VCaP (cell line): Measurements from ENCODE around the gene DNAI1.
"Not testable (repeated sequence)": the region's sequence is repeated elsewhere in the genome, so short reads cannot be mapped to it uniquely, and the experiment has no call there.

Experiments used
- H3K27ac ChIP-seq: fragments of 450-650 bp; 2 replicates; pipeline ENCODE4 v1.5.1; 2017
- TF ChIP-seq, protein P1 (sequence below): fragments of 450-650 bp; conservative IDR thresholded peaks from 2 replicates; pipeline ENCODE4 v1.5.1; 2017; ENCODE audit warnings: mild to moderate bottlenecking, moderate library complexity

Gene DNAI1

DNA sequence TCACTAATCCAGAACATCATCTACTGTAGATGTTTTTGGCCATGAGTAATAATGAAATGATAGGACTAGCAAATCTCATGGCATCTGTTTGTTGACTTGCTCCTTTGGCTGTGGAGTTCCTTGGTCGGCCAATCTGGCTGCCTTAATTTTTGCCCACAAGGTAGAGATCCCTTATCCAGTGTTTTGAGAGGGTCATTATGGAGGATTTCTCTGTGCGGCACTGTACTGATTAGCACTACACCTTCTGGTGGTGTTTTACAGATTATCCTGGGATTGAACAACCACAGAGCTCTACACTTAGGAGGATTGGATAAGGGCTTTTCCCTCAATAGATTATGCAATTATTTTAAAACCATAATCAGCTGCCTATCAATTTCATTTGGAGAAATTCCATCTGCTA is 67.4 kb downstream of the DNAI1 start:
- TF ChIP-seq, protein P1, sequence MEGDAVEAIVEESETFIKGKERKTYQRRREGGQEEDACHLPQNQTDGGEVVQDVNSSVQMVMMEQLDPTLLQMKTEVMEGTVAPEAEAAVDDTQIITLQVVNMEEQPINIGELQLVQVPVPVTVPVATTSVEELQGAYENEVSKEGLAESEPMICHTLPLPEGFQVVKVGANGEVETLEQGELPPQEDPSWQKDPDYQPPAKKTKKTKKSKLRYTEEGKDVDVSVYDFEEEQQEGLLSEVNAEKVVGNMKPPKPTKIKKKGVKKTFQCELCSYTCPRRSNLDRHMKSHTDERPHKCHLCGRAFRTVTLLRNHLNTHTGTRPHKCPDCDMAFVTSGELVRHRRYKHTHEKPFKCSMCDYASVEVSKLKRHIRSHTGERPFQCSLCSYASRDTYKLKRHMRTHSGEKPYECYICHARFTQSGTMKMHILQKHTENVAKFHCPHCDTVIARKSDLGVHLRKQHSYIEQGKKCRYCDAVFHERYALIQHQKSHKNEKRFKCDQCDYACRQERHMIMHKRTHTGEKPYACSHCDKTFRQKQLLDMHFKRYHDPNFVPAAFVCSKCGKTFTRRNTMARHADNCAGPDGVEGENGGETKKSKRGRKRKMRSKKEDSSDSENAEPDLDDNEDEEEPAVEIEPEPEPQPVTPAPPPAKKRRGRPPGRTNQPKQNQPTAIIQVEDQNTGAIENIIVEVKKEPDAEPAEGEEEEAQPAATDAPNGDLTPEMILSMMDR, result no peak
- H3K27ac ChIP-seq, result no peak overlapping the region

DNA sequence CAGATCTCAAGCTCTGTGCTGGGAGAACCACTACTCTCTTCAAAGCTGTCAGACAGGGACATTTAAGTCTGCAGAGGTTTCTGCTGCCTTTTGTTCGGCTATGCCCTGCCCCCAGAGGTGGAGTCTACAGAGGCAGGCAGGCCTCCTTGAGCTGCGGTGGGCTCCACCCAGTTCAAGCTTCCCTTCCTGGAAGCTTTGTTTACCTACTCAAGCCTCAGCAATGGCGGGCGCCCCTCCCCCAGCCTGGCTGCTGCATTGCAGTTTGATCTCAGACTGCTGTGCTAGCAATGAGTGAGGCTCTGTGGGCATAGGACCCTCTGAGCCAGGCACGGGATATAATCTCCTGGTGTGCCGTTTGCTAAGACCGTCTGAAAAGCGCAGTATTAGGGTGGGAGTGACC is 73.4 kb downstream of the DNAI1 start:
- not testable (repeated sequence) for H3K27ac ChIP-seq

DNA sequence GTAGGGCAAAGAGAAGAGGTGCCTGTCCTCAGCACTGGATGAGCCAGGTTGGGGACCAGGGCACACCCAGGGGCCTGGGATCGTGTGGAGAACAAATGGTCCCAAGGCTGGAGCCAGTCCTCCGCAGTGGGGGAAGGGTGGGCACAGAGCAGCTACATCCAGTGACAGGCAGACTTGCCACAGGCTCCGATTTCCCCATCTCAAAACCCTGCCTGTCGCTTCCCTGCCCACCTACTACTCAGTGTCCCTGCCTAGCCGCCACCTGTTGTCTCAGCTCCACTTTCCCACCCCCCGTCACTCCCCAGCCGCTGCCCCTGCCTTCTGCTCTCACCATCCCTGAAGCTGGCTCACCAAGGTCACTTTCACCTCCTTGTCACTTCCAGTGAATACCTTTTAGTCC is 78.1 kb downstream of the DNAI1 start:
- no peak overlapping the region for H3K27ac ChIP-seq
- TF ChIP-seq, protein P1, result no peak

DNA sequence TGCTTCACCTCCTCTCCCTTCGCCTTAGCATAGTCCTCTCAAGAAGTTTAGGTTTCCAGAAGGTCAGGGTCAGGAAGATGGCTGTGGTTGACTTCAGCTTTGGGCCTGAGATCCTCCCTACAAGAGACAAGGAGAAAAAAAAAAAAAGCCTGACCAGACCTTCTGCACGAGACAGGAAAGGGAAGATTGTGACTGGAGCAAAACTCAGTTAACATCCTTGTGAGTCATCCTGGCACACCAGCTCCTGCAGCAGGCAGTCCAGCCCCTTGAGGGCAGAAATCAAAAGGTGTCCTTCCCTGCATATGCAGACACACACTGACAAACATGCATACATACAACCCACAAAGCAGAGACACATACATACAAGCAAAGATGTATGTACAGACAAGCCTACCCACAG is 82.2 kb downstream of the DNAI1 start:
- no peak overlapping the region for H3K27ac ChIP-seq
- TF ChIP-seq, protein P1, result no peak

DNA sequence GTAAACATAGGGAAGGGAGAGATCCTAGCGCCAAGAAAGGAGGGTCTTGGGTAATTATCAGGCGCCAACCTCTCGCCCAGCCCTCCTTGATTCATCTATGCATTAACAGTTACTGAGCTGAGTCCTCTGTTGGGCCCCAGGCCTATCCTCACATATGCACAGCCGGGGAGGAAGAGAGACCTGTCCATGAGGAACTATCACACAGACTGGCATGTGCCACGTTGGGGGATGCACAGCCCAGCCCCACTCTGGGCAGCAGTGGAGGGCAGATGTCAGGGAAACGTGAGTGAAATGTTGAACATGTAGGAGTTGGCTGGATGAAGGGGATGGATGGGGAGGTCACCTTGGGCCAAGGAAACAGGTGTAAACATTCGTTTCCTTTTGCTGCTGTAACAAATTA is 82.9 kb downstream of the DNAI1 start:
- no peak overlapping the region for H3K27ac ChIP-seq
- TF ChIP-seq, protein P1, result no peak

DNA sequence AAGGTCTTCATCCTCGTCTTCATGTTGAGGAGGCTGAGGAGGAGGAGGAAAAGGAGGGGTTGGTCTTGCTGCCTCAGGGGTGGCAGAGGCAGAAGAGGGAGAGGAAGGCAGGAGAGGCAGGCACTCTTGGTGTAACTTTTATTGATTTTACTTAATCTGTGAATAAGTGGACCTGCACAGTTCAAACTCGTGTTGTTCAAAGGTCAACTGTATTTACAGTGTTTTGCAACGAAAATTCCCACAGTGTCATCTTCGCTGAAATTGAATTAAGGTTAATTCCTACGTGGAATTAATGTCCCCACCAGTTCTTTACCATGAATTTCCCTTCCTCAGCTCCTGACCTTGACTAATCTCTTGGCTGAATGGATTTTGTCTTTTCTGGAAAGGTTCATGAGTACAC is 85.4 kb downstream of the DNAI1 start:
- TF ChIP-seq, protein P1, result no peak
- H3K27ac ChIP-seq, result no peak overlapping the region

DNA sequence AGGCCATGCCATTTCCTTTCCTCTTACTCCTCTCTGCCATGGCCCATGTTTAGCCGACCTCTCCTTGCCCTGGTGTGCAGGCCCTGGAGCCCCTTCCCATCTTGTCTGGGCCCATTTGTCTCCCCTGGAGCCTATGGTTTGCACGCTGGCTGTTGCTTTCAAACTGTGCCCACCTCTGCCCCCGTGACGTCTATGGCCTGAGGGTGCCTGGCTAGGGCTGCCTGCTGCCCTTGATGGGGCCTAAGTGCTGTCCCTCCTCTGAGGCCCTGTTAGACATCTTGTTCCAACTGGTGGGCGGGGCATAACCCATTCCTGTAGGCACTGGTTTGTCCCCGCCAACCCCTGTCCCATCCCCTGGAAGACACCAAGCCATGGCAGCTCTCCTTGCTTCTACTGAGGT is 86.9 kb downstream of the DNAI1 start:
- peak overlapping the region; percentile 43; the same call in 1 of the 2 replicates for H3K27ac ChIP-seq
- TF ChIP-seq, protein P1, result no peak

DNA sequence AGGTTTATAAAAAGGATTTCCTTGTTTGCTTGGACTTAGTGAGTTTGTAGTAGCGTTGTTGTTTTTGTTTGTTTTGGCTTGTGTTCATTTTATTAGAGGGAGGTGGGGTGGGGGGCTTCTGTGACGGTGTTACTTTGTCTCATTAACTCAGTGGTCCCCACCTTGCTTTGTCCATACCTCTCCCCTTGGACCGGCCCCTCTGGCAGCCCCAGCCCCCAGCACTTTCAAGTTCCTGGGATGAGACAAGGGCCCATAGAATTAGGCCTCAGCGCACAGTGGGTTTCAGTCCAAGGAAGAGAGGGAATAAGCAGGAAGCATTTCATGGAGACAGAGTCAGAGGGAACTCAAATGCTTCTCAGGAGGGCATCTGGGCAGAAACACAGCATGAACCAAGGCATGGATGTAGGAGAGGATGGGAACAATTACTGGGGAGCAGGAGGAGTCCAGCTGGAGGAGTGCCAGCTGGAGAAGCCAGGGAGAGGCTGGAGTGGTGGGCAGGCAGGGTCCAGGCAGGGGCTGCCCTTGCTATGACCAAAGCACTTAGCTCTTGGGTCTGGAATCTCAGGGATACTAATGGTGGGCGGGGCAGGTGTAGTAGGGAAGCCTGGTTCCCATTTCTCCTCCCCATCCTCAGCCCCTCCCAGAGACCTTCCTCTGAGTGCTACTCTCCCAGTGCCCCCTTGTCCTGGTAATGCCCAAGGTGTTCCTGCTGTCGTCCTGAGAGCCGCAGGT is 87.7 kb downstream of the DNAI1 start:
- TF ChIP-seq, protein P1, result no peak
- peak overlapping the region; percentile 43; the same call in 1 of the 2 replicates for H3K27ac ChIP-seq
